IMR-90 (cell line): ENCODE results near the gene GPR3. TPM values are rescaled to one million over a fixed set of nuclear protein-coding genes. Genes with fewer than 3 reads are reported as not detected.
"Not testable (repeated sequence)": the region's sequence is repeated elsewhere in the genome, so short reads cannot be mapped to it uniquely, and the experiment has no call there.

Source experiments
- ATAC-seq: fragments of 200-7000 bp; cut with Tn5 transposase; 2 replicates; pipeline ENCODE4 v1.9.1; 2020; ENCODE audit warnings: low read depth, mild to moderate bottlenecking, moderate library complexity
- BruUV-seq: library from RNA; stranded (reverse); fragments of 400-500 nt; replicated peaks from 2 replicates; lab custom pipeline; 2021; lab: Mats Ljungman, UMichigan
- CTCF ChIA-PET: fragments of 300-600 bp; formaldehyde crosslinking; extraction: SDS; loops from one replicate; lab custom pipeline; 2021; ENCODE audit warnings: antibody characterized with exemption; lab: Yijun Ruan, JAX
- POLR2A ChIA-PET: fragments of 300-600 bp; sonication (Branson Sonifier 250); formaldehyde crosslinking; loops from one replicate; lab custom pipeline; 2022; ENCODE audit warnings: antibody characterized with exemption; ENCODE audit not compliant: unreplicated experiment; lab: Charles Lee
- DNase-seq: peaks from one replicate; pipeline ENCODE4 v3.0.0; 2013
- H2AFZ ChIP-seq: replicated peaks from 2 replicates; pipeline ENCODE3; 2013; ENCODE audit warnings: low read length, mild to moderate bottlenecking; ENCODE audit not compliant: poor library complexity
- H2AK5ac ChIP-seq: 2 replicates; pipeline ENCODE4 v1.6.1; 2013; ENCODE audit warnings: low read depth, low read length, inconsistent platforms
- H2AK9ac ChIP-seq: replicated peaks from 2 replicates; pipeline ENCODE3; 2013; ENCODE audit warnings: mild to moderate bottlenecking, low read depth, low read length, moderate library complexity; ENCODE audit not compliant: poor library complexity
- H2BK120ac ChIP-seq: 2 replicates; pipeline ENCODE4 v1.6.1; 2013; ENCODE audit warnings: low read depth, low read length, inconsistent platforms
- H2BK15ac ChIP-seq: 3 replicates; pipeline ENCODE4 v1.6.1; 2013; ENCODE audit warnings: low read depth, low read length, inconsistent platforms
- H2BK20ac ChIP-seq: 2 replicates; pipeline ENCODE4 v1.6.1; 2013; ENCODE audit warnings: low read depth, mild to moderate bottlenecking, inconsistent platforms, low read length, moderate library complexity
- H2BK5ac ChIP-seq: 2 replicates; pipeline ENCODE4 v1.6.1; 2013; ENCODE audit warnings: mild to moderate bottlenecking, low read depth, low read length, inconsistent platforms; ENCODE audit not compliant: poor library complexity, severe bottlenecking
- H3K14ac ChIP-seq: replicated peaks from 2 replicates; pipeline ENCODE4 v1.6.1; 2013; ENCODE audit warnings: low read depth, low read length, inconsistent platforms
- H3K18ac ChIP-seq: 2 replicates; pipeline ENCODE4 v1.6.1; 2013; ENCODE audit warnings: low read depth, low read length, control low read depth
- H3K23ac ChIP-seq: 2 replicates; pipeline ENCODE4 v1.6.1; 2013; ENCODE audit warnings: low read depth, low read length, inconsistent platforms
- H3K27ac ChIP-seq: 2 replicates; pipeline ENCODE4 v1.5.1; 2013; ENCODE audit warnings: mild to moderate bottlenecking, control low read depth, low read length; ENCODE audit not compliant: insufficient read depth
- H3K27me3 ChIP-seq: 2 replicates; pipeline ENCODE4 v1.6.1; 2013; ENCODE audit warnings: low read length; ENCODE audit not compliant: control insufficient read depth, insufficient read depth
- H3K36me3 ChIP-seq: 2 replicates; pipeline ENCODE4 v1.6.1; 2013; ENCODE audit warnings: low read length, mixed read lengths; ENCODE audit not compliant: control insufficient read depth, insufficient read depth
- H3K4ac ChIP-seq: 2 replicates; pipeline ENCODE4 v1.6.1; 2013; ENCODE audit warnings: low read depth, low read length, inconsistent platforms
- H3K4me1 ChIP-seq: 2 replicates; pipeline ENCODE4 v1.6.1; 2013; ENCODE audit warnings: low read length, mixed read lengths; ENCODE audit not compliant: control insufficient read depth, insufficient read depth
- H3K4me2 ChIP-seq: 2 replicates; pipeline ENCODE4 v1.6.1; 2013; ENCODE audit warnings: low read depth, mild to moderate bottlenecking, control low read depth, low read length, moderate library complexity
- H3K4me3 ChIP-seq: 2 replicates; pipeline ENCODE4 v1.5.1; 2013; ENCODE audit warnings: low read depth, mild to moderate bottlenecking, control low read depth, low read length, moderate library complexity; ENCODE audit not compliant: insufficient read depth
- H3K56ac ChIP-seq: 2 replicates; pipeline ENCODE4 v1.6.1; 2013; ENCODE audit warnings: low read length, inconsistent platforms; ENCODE audit not compliant: insufficient read depth; ENCODE audit errors: extremely low read depth
- H3K79me1 ChIP-seq, 2 experiments: 2 replicates each; pipeline ENCODE4 v1.6.1; 2013; ENCODE audit warnings: low read length in 2 of 2, inconsistent platforms in 1 of 2, low read depth in 1 of 2
- H3K9ac ChIP-seq: 2 replicates; pipeline ENCODE4 v1.6.1; 2013; ENCODE audit warnings: low read depth, low read length, control low read depth
- H3K9me1 ChIP-seq: 2 replicates; pipeline ENCODE4 v1.6.1; 2013; ENCODE audit warnings: low read length, inconsistent platforms; ENCODE audit not compliant: insufficient read depth
- H3K9me3 ChIP-seq: 2 replicates; pipeline ENCODE4 v1.6.1; 2013; ENCODE audit warnings: low read length; ENCODE audit not compliant: control insufficient read depth, insufficient read depth
- H4K20me1 ChIP-seq: 2 replicates; pipeline ENCODE4 v1.6.1; 2013; ENCODE audit warnings: low read length, inconsistent platforms; ENCODE audit not compliant: insufficient read depth
- H4K5ac ChIP-seq: 2 replicates; pipeline ENCODE4 v1.6.1; 2013; ENCODE audit warnings: mild to moderate bottlenecking, low read depth, low read length, control low read depth
- H4K8ac ChIP-seq, 2 experiments: 2 replicates each; pipeline ENCODE4 v1.6.1; 2013; ENCODE audit warnings: low read depth in 2 of 2, low read length in 2 of 2, control low read depth in 1 of 2, inconsistent platforms in 1 of 2
- H4K91ac ChIP-seq: 2 replicates; pipeline ENCODE4 v1.6.1; 2013; ENCODE audit warnings: low read depth, low read length, inconsistent platforms; ENCODE audit not compliant: insufficient read depth
- WGBS, 2 experiments: methylation state at CpG; one replicate each; pipeline versions ENCODE4 v1.1.5 to v1.1.7; 2013; ENCODE audit warnings: missing lambda C conversion rate in 2 of 2; ENCODE audit not compliant: insufficient read length in 1 of 2; ENCODE audit errors: extremely low coverage in 2 of 2; 5-methylcytosine and 5-hydroxymethylcytosine counted together
- dilution Hi-C: fragments of 300-500 bp; cut with HindIII; formaldehyde crosslinking; loops from one replicate; pipeline ENCODE4 v1.14.3; 2018; ENCODE audit warnings: low sequenced_read_pairs; ENCODE audit not compliant: unreplicated experiment
- in situ Hi-C: fragments of 300-500 bp; cut with MboI; formaldehyde crosslinking; loops from 3 replicates; pipeline ENCODE4 v1.14.3; 2019; ENCODE audit warnings: low sequenced_read_pairs, inconsistent platforms, mixed read lengths
- intact Hi-C: fragments of 100-400 bp; cut with micrococcal nuclease; formaldehyde crosslinking; loops from 2 replicates; pipeline ENCODE4 v1.10.0; 2022
- polyA plus RNA-seq, 3 experiments: library from polyadenylated mRNA; depleted of rRNA; stranded (reverse); fragments of >200 nt; gene quantifications; 2 replicates each; pipeline ENCODE4 v1.2.3, GENCODE V29; 2012; ENCODE audit warnings: low replicate concordance in 1 of 3
- total RNA-seq: library from RNA; depleted of rRNA; stranded (reverse); fragments of >200 nt; gene quantifications from 2 replicates; pipeline ENCODE4 v1.2.3, GENCODE V29; 2012

GPR3 gene
- total and polyA plus RNA-seq, 2 of the 4 experiments (the other 2 are of a cell fraction): 0.72 to 4.8 TPM

DNA sequence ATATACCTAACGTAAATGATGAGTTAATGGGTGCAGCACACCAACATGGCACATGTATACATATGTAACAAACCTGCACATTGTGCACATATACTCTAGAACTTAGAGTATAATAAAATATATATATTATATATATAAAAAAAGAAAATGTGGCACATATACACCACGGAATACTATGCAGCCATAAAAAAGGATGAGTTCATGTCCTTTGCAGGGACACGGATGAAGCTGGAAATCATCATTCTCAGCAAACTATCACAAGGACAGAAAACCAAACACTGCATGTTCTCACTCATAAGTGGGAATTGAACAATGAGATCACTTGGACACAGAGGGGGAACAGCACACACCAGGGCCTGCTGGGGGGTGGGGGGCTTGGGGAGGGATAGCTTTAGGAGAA is 7.6 kb upstream of the GPR3 start:
- DNase-seq, H2BK120ac ChIP-seq, H3K18ac ChIP-seq, dilution Hi-C loops, H3K79me1 ChIP-seq, H3K14ac ChIP-seq, H3K9me1 ChIP-seq, H4K91ac ChIP-seq, BruUV-seq, H2AK5ac ChIP-seq, H2AK9ac ChIP-seq, H3K9me3 ChIP-seq, H3K9ac ChIP-seq, H4K8ac ChIP-seq, H3K23ac ChIP-seq, intact Hi-C loops, H3K4me3 ChIP-seq, in situ Hi-C loops, POLR2A ChIA-PET, H2AFZ ChIP-seq, H4K20me1 ChIP-seq, H3K4ac ChIP-seq, ATAC-seq, H4K5ac ChIP-seq, H3K36me3 ChIP-seq, H2BK15ac ChIP-seq, H3K4me2 ChIP-seq, H2BK5ac ChIP-seq, H3K56ac ChIP-seq, H2BK20ac ChIP-seq, H3K4me1 ChIP-seq, H3K27ac ChIP-seq: not testable (repeated sequence)
- WGBS, 2 experiments: no CpG with 5 or more reads among the region's 3 CpGs
- peaks cover 32% of the 10 kb centered on the region for H3K27me3 ChIP-seq
- CTCF ChIA-PET: interaction anchor here (1.0 to 1.1 kb wide), 2 partner anchors 85 to 124 kb away, joined by 3 to 4 read pairs; no protein-coding TSS in a partner anchor
